ENCODE data around the gene WDFY1.

DNA sequence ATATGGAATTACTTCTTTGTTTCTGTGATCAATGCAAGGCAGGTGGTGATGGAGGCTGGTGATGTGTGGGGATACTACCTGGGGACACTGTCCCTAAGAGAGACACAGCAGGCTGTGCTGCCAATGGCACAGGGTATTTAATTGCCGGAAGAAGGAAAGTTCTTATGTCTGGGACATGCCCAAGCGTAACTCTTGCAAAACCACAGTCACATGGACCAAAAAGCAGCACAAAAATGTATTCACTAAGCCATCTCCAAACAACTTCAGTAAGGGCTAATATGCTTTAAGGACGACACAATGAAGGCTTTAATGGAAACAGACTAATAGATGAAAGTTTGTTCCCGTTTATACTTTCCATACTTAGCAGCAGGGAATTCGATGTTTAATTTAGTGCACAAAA is 58.0 kb downstream of the WDFY1 start:
- TF ChIP-seq CTCF (IDR thresholded peaks at IDR 0.05), result no peak
- no peak for TF ChIP-seq POLR2A (IDR thresholded peaks at IDR 0.05)

All from heart left ventricle (tissue), 13 donors.